Measurements from ENCODE around the gene VRK3.

DNA sequence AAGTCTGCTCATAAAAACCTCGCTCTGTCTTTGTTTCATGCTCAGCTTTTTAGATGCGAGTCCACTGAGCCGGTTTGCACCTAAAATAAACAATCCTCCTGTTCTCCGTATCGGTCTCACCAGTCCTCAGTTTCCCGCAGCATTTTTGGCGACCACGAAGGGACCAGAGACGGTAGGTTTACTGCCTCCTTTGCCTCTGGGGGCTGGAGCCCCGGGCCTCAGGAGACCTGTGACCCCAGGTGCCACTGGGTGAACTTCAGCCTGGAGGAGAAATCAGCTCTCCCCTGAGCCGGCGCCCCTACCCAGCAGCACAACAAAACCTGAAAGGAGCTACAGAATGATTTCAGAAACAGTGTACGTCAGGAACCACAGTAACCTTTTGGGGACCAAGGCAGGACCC is 72.3 kb downstream of the VRK3 start:
- TF ChIP-seq, protein P1, sequence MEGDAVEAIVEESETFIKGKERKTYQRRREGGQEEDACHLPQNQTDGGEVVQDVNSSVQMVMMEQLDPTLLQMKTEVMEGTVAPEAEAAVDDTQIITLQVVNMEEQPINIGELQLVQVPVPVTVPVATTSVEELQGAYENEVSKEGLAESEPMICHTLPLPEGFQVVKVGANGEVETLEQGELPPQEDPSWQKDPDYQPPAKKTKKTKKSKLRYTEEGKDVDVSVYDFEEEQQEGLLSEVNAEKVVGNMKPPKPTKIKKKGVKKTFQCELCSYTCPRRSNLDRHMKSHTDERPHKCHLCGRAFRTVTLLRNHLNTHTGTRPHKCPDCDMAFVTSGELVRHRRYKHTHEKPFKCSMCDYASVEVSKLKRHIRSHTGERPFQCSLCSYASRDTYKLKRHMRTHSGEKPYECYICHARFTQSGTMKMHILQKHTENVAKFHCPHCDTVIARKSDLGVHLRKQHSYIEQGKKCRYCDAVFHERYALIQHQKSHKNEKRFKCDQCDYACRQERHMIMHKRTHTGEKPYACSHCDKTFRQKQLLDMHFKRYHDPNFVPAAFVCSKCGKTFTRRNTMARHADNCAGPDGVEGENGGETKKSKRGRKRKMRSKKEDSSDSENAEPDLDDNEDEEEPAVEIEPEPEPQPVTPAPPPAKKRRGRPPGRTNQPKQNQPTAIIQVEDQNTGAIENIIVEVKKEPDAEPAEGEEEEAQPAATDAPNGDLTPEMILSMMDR (IDR thresholded peaks at IDR 0.05; ENCODE audit: poor library complexity, severe bottlenecking), result no peak
- TF ChIP-seq TAF1 (IDR thresholded peaks at IDR 0.05; ENCODE audit: low read depth), result no peak
- TF ChIP-seq EZH2 (IDR thresholded peaks at IDR 0.05; ENCODE audit: borderline replicate concordance, insufficient read depth, low read length, poor library complexity, severe bottlenecking), result no peak

Data from neural cell (in vitro differentiated cells).